HepG2 (cell line): Measurements from ENCODE around the gene NPR3.

Experiments
- CTCF ChIP-seq: sonication (generic); formaldehyde crosslinking; IDR thresholded peaks from 2 replicates; pipeline ENCODE4 v1.5.0; 2020; ENCODE audit warnings: mild to moderate bottlenecking, missing genetic modification reagents, moderate library complexity
- DPF2 ChIP-seq: sonication (generic); formaldehyde crosslinking; IDR thresholded peaks from 2 replicates; pipeline ENCODE4 v1.4.0; 2020; ENCODE audit warnings: mild to moderate bottlenecking, low read depth, missing genetic modification reagents, borderline replicate concordance
- EP300 ChIP-seq, 3 experiments: sonication (generic) in 1 of 3; formaldehyde crosslinking in 1 of 3; IDR thresholded peaks; 2 replicates each; pipeline versions ENCODE4 v1.5.1 to v1.6.1; 2011 to 2020; ENCODE audit warnings: low read depth in 2 of 3, low read length in 2 of 3, borderline replicate concordance in 1 of 3, improper control_type of control experiment in 1 of 3, mild to moderate bottlenecking in 1 of 3, missing genetic modification reagents in 1 of 3, moderate library complexity in 1 of 3
- GTF2F1 ChIP-seq: fragments of 150-350 bp; IDR thresholded peaks from 2 replicates; pipeline ENCODE4 v1.6.1; 2014; ENCODE audit warnings: low read length
- IRF2 ChIP-seq: IDR thresholded peaks from 2 replicates; pipeline ENCODE4 v1.6.1; 2018; ENCODE audit warnings: missing genetic modification reagents, missing compliant biosample characterization
- JUN ChIP-seq: sonication (generic); formaldehyde crosslinking; IDR thresholded peaks from 2 replicates; pipeline ENCODE4 v1.4.0; 2020; ENCODE audit warnings: mild to moderate bottlenecking, missing genetic modification reagents
- POLR2AphosphoS5 ChIP-seq: IDR thresholded peaks from 2 replicates; pipeline ENCODE4 v1.6.1; 2012; ENCODE audit warnings: low read depth, low read length
- TAF1 ChIP-seq: sonication (generic); formaldehyde crosslinking; IDR thresholded peaks from 2 replicates; pipeline ENCODE4 v1.4.0; 2020; ENCODE audit warnings: missing genetic modification reagents
- TGIF2 ChIP-seq: IDR thresholded peaks from 2 replicates; pipeline ENCODE4 v1.6.1; 2016; ENCODE audit warnings: control low read depth, missing compliant biosample characterization
- ZKSCAN1 ChIP-seq: fragments of 150-350 bp; IDR thresholded peaks from 2 replicates; pipeline ENCODE4 v1.6.1; 2014; ENCODE audit warnings: low read length
- ZNF562 ChIP-seq: sonication (generic); formaldehyde crosslinking; IDR thresholded peaks from 2 replicates; pipeline ENCODE4 v1.8.0; 2022; ENCODE audit warnings: missing genetic modification reagents, borderline replicate concordance
- ZNF816 ChIP-seq: sonication (generic); formaldehyde crosslinking; IDR thresholded peaks from 2 replicates; pipeline ENCODE4 v1.8.0; 2022; ENCODE audit warnings: missing genetic modification reagents, mild to moderate bottlenecking, borderline replicate concordance
- TF ChIP-seq, protein P1 (sequence below): sonication (generic); formaldehyde crosslinking; IDR thresholded peaks from 2 replicates; pipeline ENCODE4 v1.4.0; 2020; ENCODE audit warnings: missing genetic modification reagents

- no peak for TF ChIP-seq ZKSCAN1
- no peak for TF ChIP-seq ZNF816 (CRISPR knock-in tag)
- no peak for TF ChIP-seq CTCF
- no peak for TF ChIP-seq DPF2 (CRISPR knock-in tag)
- no peak for TF ChIP-seq ZNF562
- TF ChIP-seq, protein P1, sequence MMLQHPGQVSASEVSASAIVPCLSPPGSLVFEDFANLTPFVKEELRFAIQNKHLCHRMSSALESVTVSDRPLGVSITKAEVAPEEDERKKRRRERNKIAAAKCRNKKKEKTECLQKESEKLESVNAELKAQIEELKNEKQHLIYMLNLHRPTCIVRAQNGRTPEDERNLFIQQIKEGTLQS (CRISPR knock-in tag): no peak
- no peak for TF ChIP-seq TGIF2
- TF ChIP-seq EP300 (IDR thresholded peaks at IDR 0.05; ENCODE audit: low read depth in 2 of 2, low read length in 2 of 2): no peak
- no peak for TF ChIP-seq EP300 (CRISPR knock-in tag; IDR thresholded peaks at IDR 0.05; ENCODE audit: borderline replicate concordance)
- TF ChIP-seq GTF2F1: no peak
- TF ChIP-seq TAF1 (CRISPR knock-in tag): no peak
- no peak for TF ChIP-seq POLR2AphosphoS5
- TF ChIP-seq IRF2 (CRISPR knock-in tag): no peak
- no peak for TF ChIP-seq JUN
Measured at GRCh38 chr5:32831624-32832023, 120.5 kb downstream of the NPR3 start.
